ENCODE measurements around the gene TFRC. TPM values are rescaled to one million over a fixed set of nuclear protein-coding genes. Genes with fewer than 3 reads are reported as not detected.
A peak's percentile ranks its signal among the peaks of the same experiment; 100 is the strongest.
"Not testable (repeated sequence)": the region's sequence is repeated elsewhere in the genome, so short reads cannot be mapped to it uniquely, and the experiment has no call there.

The TFRC gene
- total RNA-seq, 2 experiments from 2014 or later = 234 to 239 TPM

DNA sequence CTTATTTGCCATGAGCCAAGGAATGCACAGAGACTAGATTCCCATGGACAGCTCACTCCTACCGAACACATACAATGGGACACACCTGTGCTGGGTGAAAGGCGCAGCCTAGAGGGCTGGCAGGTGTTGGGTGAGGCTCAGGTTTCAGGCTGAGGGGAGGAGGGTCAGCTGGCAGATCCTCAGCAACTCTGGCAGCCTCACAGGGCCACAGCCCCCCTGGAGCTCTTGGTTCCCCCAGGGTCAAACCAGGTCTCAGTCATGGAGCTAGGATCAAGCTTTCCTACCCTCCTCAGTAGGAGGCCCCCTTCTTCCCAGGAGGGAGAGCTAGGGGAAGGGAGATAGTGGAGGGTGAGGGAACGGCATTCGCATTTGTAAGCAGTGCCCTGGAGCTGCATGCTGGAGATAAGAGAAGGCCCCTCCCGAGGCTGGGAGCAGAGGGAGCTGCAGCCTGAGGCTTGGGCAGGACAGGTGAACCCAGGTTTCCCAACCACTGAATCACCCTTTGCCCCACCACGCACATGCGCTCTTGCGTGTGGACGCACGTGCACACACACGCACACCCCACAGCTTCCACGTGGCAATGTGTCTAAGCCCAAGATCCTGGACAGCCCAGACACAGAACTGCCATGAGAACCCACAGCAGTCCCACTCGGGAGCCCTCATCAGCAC, 26.3 kb upstream of the TFRC start:
- H3K36me3 Mint-ChIP-seq (ENCODE audit: low read depth) = no peaks in the 10 kb centered on the region
- H3K9me3 Mint-ChIP-seq = peaks cover 3% of the 10 kb centered on the region
- no peaks in the 10 kb centered on the region for H3K27me3 Mint-ChIP-seq
- CTCF ChIA-PET = interaction anchor here (1.0 to 2.8 kb wide), 4 partner anchors 9 to 71 kb away, joined by 3 to 10 read pairs (median 4); no protein-coding TSS in a partner anchor
- H3K4me1 Mint-ChIP-seq = peaks cover 22% of the 10 kb centered on the region
- no peak overlapping the region for H3K27ac Mint-ChIP-seq
- DNase-seq = no peak
- H3K4me3 Mint-ChIP-seq = no peak overlapping the region
- POLR2A ChIA-PET = no interaction called here

GRCh38 chr3:196104707-196105106, 22.8 kb upstream of the TFRC start:
- CTCF ChIA-PET = interaction anchor here (1.2 to 1.4 kb wide), 2 partner anchors 21 to 85 kb away, joined by 3 to 4 read pairs; no protein-coding TSS in a partner anchor
- DNase-seq; H3K4me1 Mint-ChIP-seq; H3K27me3 Mint-ChIP-seq; H3K9me3 Mint-ChIP-seq; H3K4me3 Mint-ChIP-seq; H3K36me3 Mint-ChIP-seq (ENCODE audit: low read depth); POLR2A ChIA-PET: not testable (repeated sequence)
- H3K27ac Mint-ChIP-seq = peak overlapping the region; percentile 46

DNA sequence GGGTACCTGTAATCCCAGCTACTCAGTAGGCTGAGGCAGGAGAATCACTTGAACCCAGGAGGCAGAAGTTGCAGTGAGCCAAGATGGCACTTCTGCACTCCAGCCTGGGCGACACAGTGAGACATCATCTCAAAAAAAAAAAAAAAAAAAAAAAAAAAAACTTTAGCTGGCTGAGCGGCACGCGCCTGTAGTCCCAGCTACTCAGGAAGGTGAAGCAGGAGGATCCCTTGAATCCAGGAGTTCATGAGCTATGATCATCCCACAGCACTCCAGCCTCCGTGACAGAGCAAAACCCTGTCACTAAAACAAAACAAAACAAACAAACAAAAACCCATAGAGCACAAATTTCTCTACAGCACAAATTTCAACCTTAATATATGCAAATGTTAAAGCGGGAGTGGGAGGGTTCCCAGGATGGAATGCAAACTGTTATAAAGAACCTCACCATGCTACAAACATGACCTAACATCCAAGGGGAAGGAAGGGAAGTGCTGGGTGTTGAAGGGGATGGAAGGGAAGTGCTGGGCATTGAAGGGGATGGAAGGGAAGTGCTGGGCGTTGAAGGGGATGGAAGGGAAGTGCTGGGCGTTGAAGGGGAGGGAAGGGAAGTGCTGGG, 16.6 kb upstream of the TFRC start:
- H3K9me3 Mint-ChIP-seq; H3K4me1 Mint-ChIP-seq; POLR2A ChIA-PET; H3K27me3 Mint-ChIP-seq; DNase-seq; H3K36me3 Mint-ChIP-seq (ENCODE audit: low read depth); H3K4me3 Mint-ChIP-seq: not testable (repeated sequence)
- CTCF ChIA-PET = interaction anchor here (0.8 kb wide), 1 partner anchor 14 kb away, joined by 3 read pairs; no protein-coding TSS in a partner anchor
- peak overlapping the region; percentile 76 for H3K27ac Mint-ChIP-seq

DNA sequence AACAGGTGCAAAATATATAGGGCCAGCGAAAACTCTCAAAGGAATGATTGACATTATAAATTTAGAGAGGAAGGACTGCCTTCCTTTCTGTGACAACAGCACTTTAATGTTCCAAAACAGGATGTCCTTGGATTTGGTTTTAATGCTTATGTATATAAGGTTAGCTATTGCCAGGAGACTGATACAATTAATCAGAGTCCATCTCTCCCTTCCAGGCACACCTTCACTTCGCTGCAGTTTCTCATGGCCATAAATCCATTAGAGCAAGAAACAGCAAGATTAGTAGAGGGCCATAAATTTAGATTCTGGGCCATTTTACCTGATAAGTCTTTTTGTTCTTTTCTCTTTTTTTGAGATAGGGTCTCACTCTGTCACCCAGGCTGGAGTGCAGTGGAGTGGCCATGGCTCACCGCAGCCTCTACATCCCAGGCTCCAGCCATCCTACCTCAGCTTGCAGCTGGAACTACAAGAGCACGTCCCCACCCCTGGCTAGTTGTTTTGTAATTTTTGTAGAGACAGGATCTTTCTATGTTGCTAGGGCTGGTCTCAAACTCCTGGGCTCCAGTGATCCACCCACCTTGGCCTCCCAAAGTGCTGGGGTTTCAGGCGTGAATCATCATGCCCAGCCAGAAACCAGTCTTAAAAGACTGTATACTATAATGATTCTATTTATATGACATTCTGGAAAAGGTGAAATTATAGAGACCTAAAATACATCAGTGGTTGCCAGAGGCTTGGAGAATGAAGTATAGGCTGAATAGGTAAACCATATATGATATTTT, 15.7 kb upstream of the TFRC start:
- no peak overlapping the region for H3K4me3 Mint-ChIP-seq
- ChIA-PET POLR2A (no interaction called here), CTCF (interaction anchor here (0.6 to 3.4 kb wide), 5 partner anchors 11 to 35 kb away, joined by 3 to 10 read pairs (median 3); no protein-coding TSS in a partner anchor)
- peaks cover 2% of the 10 kb centered on the region for H3K27me3 Mint-ChIP-seq
- H3K9me3 Mint-ChIP-seq = peaks cover 2% of the 10 kb centered on the region
- peaks cover 2% of the 10 kb centered on the region for H3K36me3 Mint-ChIP-seq (ENCODE audit: low read depth)
- H3K27ac Mint-ChIP-seq = peak overlapping the region; percentile 50
- DNase-seq = no peak
- peaks cover 6% of the 10 kb centered on the region for H3K4me1 Mint-ChIP-seq

DNA sequence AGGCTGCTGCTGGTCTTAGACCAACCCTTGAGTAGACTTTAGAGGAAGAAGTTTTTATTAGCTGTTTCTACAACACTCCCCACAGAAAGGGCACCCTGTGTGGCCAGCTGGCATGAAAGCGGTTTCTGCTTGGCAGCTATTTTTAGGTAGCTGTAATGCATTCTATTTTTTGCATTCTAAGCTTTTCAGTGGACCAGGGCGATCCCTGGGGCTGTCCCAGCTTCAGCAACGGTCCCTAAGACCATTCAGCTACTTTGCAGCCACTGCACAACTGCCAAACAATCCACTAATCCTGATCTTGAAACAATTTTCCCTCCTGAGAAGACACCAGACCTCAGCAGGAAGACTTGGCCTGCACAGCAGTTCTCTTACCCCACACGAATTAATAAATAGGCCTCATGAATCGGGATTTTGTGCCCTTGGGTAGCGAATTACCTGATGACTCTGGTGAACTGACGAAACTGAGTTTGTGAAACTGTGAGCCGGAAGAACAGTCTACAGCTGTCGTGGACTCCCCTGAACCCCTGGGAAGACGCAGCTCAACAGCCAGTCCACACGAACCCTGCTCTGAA, 14.6 kb upstream of the TFRC start:
- H3K4me3 Mint-ChIP-seq = no peak overlapping the region
- H3K27me3 Mint-ChIP-seq = no peaks in the 10 kb centered on the region
- ChIA-PET POLR2A (no interaction called here), CTCF (interaction anchor here (0.6 to 3.4 kb wide), 6 partner anchors 12 to 100 kb away, joined by 3 to 10 read pairs (median 4); no protein-coding TSS in a partner anchor)
- no peak for DNase-seq
- peaks cover 6% of the 10 kb centered on the region for H3K4me1 Mint-ChIP-seq
- H3K36me3 Mint-ChIP-seq (ENCODE audit: low read depth) = no peaks in the 10 kb centered on the region
- H3K27ac Mint-ChIP-seq = no peak overlapping the region
- H3K9me3 Mint-ChIP-seq = no peaks in the 10 kb centered on the region

DNA sequence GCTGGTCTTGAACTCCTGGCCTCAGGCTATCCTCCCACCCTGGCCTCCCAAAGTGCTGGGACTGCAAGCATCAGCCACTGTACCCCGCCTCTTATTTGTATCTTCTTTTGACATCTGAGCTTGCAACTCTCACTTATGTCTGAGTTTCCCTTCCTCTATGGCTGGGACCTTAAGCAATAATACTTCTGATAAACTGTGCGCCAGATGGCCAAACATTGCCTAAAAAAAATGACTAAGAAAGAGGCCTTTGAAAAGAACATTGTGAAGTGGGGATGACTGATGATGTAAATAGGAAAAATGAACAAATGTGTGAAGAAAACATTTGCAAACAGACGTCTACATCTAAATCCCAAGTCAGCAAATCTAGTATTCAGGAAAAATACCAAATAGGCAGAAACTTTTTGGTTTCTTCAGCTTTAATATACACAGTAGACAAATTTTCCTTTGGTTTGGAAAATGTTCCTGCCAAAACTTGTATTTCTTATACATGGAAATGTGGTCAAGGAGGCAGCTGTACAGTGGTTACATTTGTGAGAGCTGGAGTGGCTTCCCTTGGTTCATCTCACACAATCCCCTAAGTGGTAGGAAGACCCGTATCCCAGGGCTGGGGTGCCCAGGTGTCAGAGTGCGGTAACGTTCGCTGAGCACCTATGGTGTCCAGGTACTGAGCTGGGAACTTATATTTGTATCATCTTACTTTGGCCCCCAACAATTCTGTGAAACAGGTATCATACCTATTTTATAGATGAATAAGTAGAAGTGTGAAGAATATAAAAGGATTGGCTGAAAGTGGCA, 11.6 kb upstream of the TFRC start:
- POLR2A ChIA-PET = no interaction called here
- Mint-ChIP-seq H3K4me3 (no peak overlapping the region), H3K27me3 (no peaks in the 10 kb centered on the region), H3K9me3 (no peaks in the 10 kb centered on the region), H3K36me3 (ENCODE audit: low read depth) (no peaks in the 10 kb centered on the region), H3K27ac (no peak overlapping the region), H3K4me1 (peaks cover 1% of the 10 kb centered on the region)
- CTCF ChIA-PET = interaction anchor here (0.6 to 1.2 kb wide), 8 partner anchors 15 to 244 kb away, joined by 3 to 6 read pairs (median 3); no protein-coding TSS in a partner anchor
- no peak for DNase-seq

DNA sequence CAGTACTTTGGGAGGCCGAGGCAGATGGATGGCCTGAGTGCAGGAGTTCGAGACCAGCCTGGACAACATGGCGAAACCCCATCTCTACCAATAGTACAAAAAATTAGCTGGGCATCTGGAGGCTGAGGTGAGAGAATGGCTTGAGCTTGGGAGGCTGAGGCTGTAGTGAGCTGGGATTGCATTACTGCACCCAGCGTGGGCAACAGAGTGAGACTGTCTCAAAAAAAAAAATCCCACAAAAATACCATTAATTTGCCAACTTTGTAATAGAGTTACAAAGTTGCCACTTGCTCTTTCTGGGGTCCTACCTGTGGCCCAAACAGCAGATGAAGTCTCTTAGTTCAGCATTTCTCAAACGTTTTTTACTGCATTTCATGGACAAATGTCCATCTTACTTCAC, 6.0 kb upstream of the TFRC start:
- ChIA-PET POLR2A (no interaction called here), CTCF (interaction anchor here (1.0 kb wide), 1 partner anchor 14 kb away, joined by 3 read pairs; no protein-coding TSS in a partner anchor)
- no peaks in the 10 kb centered on the region for H3K27me3 Mint-ChIP-seq
- no peaks in the 10 kb centered on the region for H3K36me3 Mint-ChIP-seq (ENCODE audit: low read depth)
- H3K4me1 Mint-ChIP-seq = peaks cover 6% of the 10 kb centered on the region
- no peaks in the 10 kb centered on the region for H3K9me3 Mint-ChIP-seq
- H3K27ac Mint-ChIP-seq = no peak overlapping the region
- DNase-seq = no peak
- no peak overlapping the region for H3K4me3 Mint-ChIP-seq

DNA sequence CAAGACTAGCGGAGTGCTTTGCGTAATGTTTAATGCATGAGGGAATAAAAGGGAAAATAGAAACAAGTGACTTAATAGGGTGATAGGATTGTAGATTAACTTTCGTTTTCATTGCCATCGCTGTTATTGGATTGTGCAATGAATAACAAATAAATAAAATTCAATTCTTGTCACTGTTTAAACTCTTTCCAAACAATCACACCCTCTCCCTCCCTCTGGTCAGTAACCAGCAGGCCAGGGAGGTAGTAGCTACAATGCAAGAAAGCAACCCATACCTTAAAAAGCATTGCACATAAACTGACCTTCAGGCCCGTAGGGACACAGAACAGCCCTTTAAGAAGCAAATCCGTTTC, 705 bp upstream of the TFRC start:
- CTCF ChIA-PET = no interaction called here
- H3K4me3 Mint-ChIP-seq = peak overlapping the region; percentile 90
- H3K27me3 Mint-ChIP-seq = no peaks in the 10 kb centered on the region
- no peak for DNase-seq
- peak overlapping the region; percentile 90 for H3K27ac Mint-ChIP-seq
- peaks cover 17% of the 10 kb centered on the region for H3K36me3 Mint-ChIP-seq (ENCODE audit: low read depth)
- H3K9me3 Mint-ChIP-seq = no peaks in the 10 kb centered on the region
- peaks cover 41% of the 10 kb centered on the region for H3K4me1 Mint-ChIP-seq
- POLR2A ChIA-PET = no interaction called here

DNA sequence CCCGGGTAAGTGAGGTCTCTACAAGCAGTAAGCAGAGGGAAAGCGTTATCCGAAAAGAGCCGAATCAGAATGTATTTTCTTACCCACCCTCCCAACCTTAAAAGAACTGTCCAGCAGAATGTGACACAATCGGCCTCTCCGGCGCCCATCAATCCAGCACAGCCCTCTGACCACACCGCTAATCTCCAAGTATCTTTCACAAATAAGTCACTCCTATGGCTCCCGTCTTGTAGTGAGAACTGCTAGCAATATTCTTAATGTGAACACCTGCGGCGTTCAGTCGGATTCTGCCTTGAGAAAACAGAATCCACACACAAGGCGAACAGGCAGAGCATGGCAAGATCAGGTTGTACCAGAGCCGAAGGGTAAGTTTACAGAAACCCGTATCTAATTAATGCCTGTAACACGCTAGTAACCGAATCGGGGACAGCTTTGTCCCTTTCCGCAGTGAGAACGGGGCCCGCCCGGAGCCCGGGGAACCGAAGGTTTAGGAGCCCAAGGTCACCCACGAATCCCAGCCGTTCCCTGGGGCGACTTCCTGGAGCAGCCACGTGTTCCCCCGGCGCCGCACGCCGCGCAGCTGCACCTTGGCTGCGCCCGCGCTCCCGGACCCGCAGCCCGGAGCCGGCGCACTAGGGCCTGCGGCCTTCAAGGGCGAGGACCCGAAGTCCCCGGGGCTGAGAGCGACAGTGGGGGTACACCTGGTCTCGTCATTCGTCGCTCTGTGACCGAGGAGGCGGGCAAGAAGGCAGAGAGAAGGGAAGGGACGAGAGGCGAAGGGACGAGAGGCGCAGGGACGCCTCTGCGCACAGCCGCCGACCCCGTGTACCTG, 672 bp downstream of the TFRC start:
- POLR2A ChIA-PET = interaction anchor here (0.7 kb wide), 1 partner anchor 101 kb away, joined by 3 read pairs; no protein-coding TSS in a partner anchor
- CTCF ChIA-PET = interaction anchor here (1.0 kb wide), 1 partner anchor 10 kb away, joined by 3 read pairs; no protein-coding TSS in a partner anchor
- Mint-ChIP-seq H3K27me3 (no peaks in the 10 kb centered on the region), H3K27ac (peak overlapping the region; percentile 90), H3K4me3 (peak overlapping the region; percentile 90), H3K9me3 (no peaks in the 10 kb centered on the region), H3K36me3 (ENCODE audit: low read depth) (peaks cover 25% of the 10 kb centered on the region), H3K4me1 (peaks cover 47% of the 10 kb centered on the region)
- peak; percentile 60 for DNase-seq

DNA sequence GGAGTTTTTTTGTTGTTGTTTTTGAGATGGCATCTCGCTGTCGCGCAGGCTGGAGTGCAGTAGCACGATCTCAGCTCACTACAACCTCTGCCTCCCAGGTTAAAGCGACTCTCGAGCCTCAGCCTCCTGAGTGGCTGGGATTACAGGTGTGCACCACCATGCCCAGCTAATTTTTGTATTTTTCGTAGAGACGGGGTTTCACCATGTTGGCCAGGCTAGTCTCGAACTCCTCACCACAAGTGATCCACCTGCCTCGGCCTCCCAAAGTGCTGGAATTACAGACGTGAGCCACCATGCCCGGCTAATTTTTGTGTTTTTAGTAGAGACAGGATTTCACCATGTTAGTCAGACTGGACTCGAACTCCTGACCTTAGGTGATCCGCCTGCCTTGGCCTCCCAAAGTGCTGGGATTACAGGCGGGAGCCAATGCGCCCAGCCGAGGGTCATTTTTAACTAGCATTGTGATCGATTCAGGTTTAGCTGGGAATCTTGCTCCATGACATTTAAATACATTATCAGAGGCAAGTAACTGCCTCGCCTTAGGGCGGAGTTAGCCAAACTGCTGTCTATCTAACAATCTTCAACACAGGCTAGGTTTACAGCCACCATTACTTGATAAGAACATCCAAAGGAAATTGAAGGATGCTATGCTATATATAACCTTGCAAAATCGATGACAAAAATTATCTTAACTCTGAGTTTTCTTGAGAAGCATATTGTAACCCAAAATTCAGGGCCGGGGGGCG, 1.6 kb downstream of the TFRC start:
- Mint-ChIP-seq H3K27ac (peak overlapping the region; percentile 90), H3K4me1 (peaks cover 46% of the 10 kb centered on the region), H3K4me3 (peak overlapping the region; percentile 90), H3K36me3 (ENCODE audit: low read depth) (peaks cover 28% of the 10 kb centered on the region)
- CTCF ChIA-PET = interaction anchor here (0.6 to 2.0 kb wide), 9 partner anchors 11 to 815 kb away, joined by 3 to 11 read pairs (median 3); no protein-coding TSS in a partner anchor
- DNase-seq, H3K9me3 Mint-ChIP-seq, H3K27me3 Mint-ChIP-seq: not testable (repeated sequence)
- POLR2A ChIA-PET = interaction anchor here (1.7 kb wide), 1 partner anchor 99 kb away, joined by 5 read pairs; no protein-coding TSS in a partner anchor

DNA sequence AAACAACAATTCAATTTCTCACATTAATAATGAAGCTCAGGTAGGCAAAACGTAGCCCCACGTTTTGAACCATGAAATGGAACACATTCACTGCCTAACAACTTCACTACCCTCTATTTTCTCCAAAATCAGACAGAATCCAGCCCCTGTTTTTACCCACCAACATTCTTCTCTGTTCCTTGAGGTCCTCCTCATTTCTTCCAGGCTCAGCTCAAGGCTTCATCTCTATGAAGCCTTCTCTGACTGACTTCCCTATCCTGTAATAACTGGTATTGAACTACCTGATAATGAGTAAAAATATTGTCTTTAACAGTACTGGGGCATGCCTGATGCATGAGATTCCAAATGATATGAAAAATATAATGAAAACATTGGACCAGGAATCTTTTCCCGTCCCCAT, 2.2 kb downstream of the TFRC start:
- Mint-ChIP-seq H3K4me3 (peak overlapping the region; percentile 90), H3K36me3 (ENCODE audit: low read depth) (peaks cover 32% of the 10 kb centered on the region), H3K4me1 (peaks cover 48% of the 10 kb centered on the region), H3K27me3 (no peaks in the 10 kb centered on the region), H3K27ac (peak overlapping the region; percentile 90), H3K9me3 (no peaks in the 10 kb centered on the region)
- ChIA-PET POLR2A (interaction anchor here (1.7 kb wide), 1 partner anchor 100 kb away, joined by 5 read pairs; no protein-coding TSS in a partner anchor), CTCF (interaction anchor here (0.6 to 2.1 kb wide), 9 partner anchors 28 to 814 kb away, joined by 3 to 11 read pairs (median 4); no protein-coding TSS in a partner anchor)
- DNase-seq = no peak

Data from activated CD4-positive, alpha-beta T cell treated with anti-CD3 and anti-CD28 coated beads, Interleukin-2, amount 10 ng/mL, durations not matched to agents 7 days and 5 days (primary cell).